Ramos (cell line): Measurements from ENCODE around the gene MC4R.

Experiments
- in situ Hi-C: fragments of 300-500 bp; cut with MboI; formaldehyde crosslinking; loops from one replicate; pipeline ENCODE4 v1.14.3; 2022; ENCODE audit warnings: low sequenced_read_pairs; ENCODE audit not compliant: unreplicated experiment

MC4R gene

DNA sequence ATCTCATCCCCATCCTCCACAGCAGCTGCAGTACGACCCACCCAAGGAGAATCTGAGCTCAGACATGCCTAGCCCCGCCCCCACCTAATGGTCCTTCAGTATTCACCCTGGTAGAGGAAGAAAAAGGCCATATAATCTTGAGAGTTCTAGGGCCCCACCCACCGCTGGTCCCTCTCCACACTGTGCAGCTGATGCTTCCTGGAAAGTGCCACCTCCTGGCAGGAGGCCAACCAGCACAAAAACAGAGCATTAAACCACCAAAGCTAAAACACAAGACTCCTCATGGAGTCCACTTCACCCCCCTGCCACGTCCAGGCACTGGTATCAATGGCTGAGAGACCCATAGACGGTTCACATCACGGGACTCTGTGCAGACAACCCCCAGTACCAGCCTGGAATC, 40.7 kb downstream of the MC4R start:
- in situ Hi-C loops: no loop called here

GRCh38 chr18:60329131-60329530, 43.4 kb downstream of the MC4R start:
- in situ Hi-C loops: no loop called here

DNA sequence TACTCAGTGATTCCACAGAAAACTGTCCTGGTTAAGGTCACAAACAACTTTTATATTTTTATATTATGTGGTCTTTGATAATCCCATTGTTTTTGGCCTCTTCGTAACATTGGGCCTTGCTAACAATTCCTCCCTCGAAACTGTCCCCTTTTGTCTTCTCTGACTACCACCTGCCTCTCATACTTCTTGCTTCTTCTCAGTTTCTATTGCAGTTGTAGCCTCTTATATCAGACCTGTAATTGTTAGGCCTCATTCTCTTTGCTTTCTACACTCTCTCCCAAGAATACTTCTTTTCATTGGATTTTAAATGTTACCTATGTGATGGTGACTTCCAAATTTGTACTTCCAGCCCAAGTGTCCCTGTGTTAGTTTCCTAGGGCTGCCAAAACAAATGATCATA, 44.7 kb downstream of the MC4R start:
- in situ Hi-C loops: no loop called here

DNA sequence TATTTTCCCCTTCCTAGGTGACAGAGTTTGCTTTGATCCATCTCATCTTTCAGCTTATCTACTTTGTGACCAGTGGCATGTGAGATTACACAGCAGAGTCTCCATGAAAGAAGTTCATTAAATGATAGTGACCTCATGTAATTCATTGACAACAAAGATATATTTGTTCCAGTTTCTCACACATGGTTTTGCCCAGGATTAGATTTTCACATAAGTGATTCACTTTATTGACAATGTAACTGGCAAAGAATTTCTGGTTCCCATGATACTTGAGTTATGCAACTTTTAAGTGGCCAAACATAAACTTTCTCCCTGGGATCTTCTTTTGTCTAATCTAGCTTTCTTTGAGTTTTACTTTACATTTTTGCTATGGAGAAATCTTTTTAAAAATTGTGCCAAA, 50.0 kb downstream of the MC4R start:
- in situ Hi-C loops: no loop called here
